ENCODE data around the gene ANKRD13C.

ANKRD13C gene

GRCh38 chr1:70314706-70315304, 39.7 kb downstream of the ANKRD13C start:
- ATAC-seq: peak; percentile 49; the same call in 2 of the 3 replicates
- no peak for TF ChIP-seq ESRRG (CRISPR knock-in tag; IDR thresholded peaks at IDR 0.05)
- no peak for TF ChIP-seq OSR1 (CRISPR knock-in tag; IDR thresholded peaks at IDR 0.05)
- no peak for TF ChIP-seq TCF4 (CRISPR knock-in tag; IDR thresholded peaks at IDR 0.05; ENCODE audit: borderline replicate concordance)
- TF ChIP-seq ZNF8 (CRISPR knock-in tag; IDR thresholded peaks at IDR 0.05): no peak
- no peak for TF ChIP-seq CREB5 (CRISPR knock-in tag; IDR thresholded peaks at IDR 0.05; ENCODE audit: low read depth)
- no peak for TF ChIP-seq ZNF565 (CRISPR knock-in tag; conservative IDR thresholded peaks at IDR 0.05; ENCODE audit: low read depth)
- TF ChIP-seq TOX (CRISPR knock-in tag; IDR thresholded peaks at IDR 0.05; ENCODE audit: borderline replicate concordance): no peak
- no peak for TF ChIP-seq ZFP3 (CRISPR knock-in tag; IDR thresholded peaks at IDR 0.05)
- no peak for TF ChIP-seq PATZ1 (CRISPR knock-in tag; IDR thresholded peaks at IDR 0.05; ENCODE audit: borderline replicate concordance)
- no peak for TF ChIP-seq ISL1 (CRISPR knock-in tag; IDR thresholded peaks at IDR 0.05)
- no peak for TF ChIP-seq CSDC2 (CRISPR knock-in tag; IDR thresholded peaks at IDR 0.05)
- TF ChIP-seq RARB (CRISPR knock-in tag; IDR thresholded peaks at IDR 0.05): no peak
- no peak for TF ChIP-seq BACH2 (CRISPR knock-in tag; IDR thresholded peaks at IDR 0.05; ENCODE audit: borderline replicate concordance)
- no peak for TF ChIP-seq GLIS3 (CRISPR knock-in tag; IDR thresholded peaks at IDR 0.05)
- TF ChIP-seq ZNF70 (CRISPR knock-in tag; IDR thresholded peaks at IDR 0.05): no peak

- no peak for ATAC-seq
These were observed 43.2 kb downstream of the ANKRD13C start for GRCh38 chr1:70311369-70311768.

GRCh38 chr1:70299472-70299871, 55.0 kb downstream of the ANKRD13C start:
- TF ChIP-seq PATZ1 (CRISPR knock-in tag; IDR thresholded peaks at IDR 0.05; ENCODE audit: borderline replicate concordance): no peak
- TF ChIP-seq ZC3H10 (CRISPR knock-in tag; IDR thresholded peaks at IDR 0.05): no peak
- no peak for ATAC-seq

More at GRCh38 chr1:70311369-70311768, 43.2 kb downstream of the ANKRD13C start:
- TF ChIP-seq BACH2 (CRISPR knock-in tag; IDR thresholded peaks at IDR 0.05; ENCODE audit: borderline replicate concordance): no peak
- no peak for TF ChIP-seq ISL1 (CRISPR knock-in tag; IDR thresholded peaks at IDR 0.05)
- no peak for TF ChIP-seq ZFP30 (CRISPR knock-in tag; IDR thresholded peaks at IDR 0.05)

GRCh38 chr1:70295749-70296148, 58.8 kb downstream of the ANKRD13C start:
- no peak for TF ChIP-seq CSRNP3 (CRISPR knock-in tag; IDR thresholded peaks at IDR 0.05)
- no peak for TF ChIP-seq TSHZ2 (CRISPR knock-in tag; IDR thresholded peaks at IDR 0.05)
- no peak for TF ChIP-seq RARB (CRISPR knock-in tag; IDR thresholded peaks at IDR 0.05)
- TF ChIP-seq GLIS3 (CRISPR knock-in tag; IDR thresholded peaks at IDR 0.05): no peak
- TF ChIP-seq BACH2 (CRISPR knock-in tag; IDR thresholded peaks at IDR 0.05; ENCODE audit: borderline replicate concordance): no peak
- no peak for TF ChIP-seq ISL1 (CRISPR knock-in tag; IDR thresholded peaks at IDR 0.05)
- no peak for TF ChIP-seq POU6F1 (CRISPR knock-in tag; IDR thresholded peaks at IDR 0.05; ENCODE audit: borderline replicate concordance, low read depth)
- no peak for TF ChIP-seq ZNF565 (CRISPR knock-in tag; conservative IDR thresholded peaks at IDR 0.05; ENCODE audit: low read depth)
- TF ChIP-seq ZNF8 (CRISPR knock-in tag; IDR thresholded peaks at IDR 0.05): no peak
- no peak for TF ChIP-seq TOX (CRISPR knock-in tag; IDR thresholded peaks at IDR 0.05; ENCODE audit: borderline replicate concordance)
- no peak for TF ChIP-seq TCF4 (CRISPR knock-in tag; IDR thresholded peaks at IDR 0.05; ENCODE audit: borderline replicate concordance)
- no peak for ATAC-seq

Data from SK-N-SH treated with all-trans-retinoic acid at 6 μM for 48 hours (cell line).